ENCODE measurements around the gene CLDN18. TPM values are rescaled to one million over a fixed set of nuclear protein-coding genes. Genes with fewer than 3 reads are reported as not detected.

The CLDN18 gene
- total RNA-seq, 1 experiment from 2014 or later: not detected

DNA sequence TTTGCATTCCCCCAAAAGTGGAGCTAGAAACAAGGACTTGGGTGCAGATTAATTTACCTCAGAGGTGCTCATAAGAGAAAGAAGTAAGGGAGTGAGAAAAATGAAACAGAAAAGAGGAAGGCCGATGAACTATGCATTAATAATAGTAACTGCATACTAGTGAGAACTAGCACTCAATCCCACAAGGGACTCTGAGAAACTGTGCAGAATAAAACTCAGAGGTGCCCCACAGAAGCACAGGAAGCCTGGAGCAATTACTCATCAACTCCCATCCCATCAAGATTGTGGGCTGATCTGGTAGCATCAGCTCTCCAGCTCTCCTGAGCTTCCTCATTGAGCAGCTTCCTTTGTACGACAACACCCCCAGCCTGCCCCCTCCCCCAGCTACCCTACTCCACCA is 50.8 kb downstream of the CLDN18 start:
- Histone ChIP-seq H3K27me3 (replicated peaks) (no peaks in the 10 kb centered on the region), H3K36me3 (peaks cover 45% of the 10 kb centered on the region), H3K4me1 (replicated peaks) (no peaks in the 10 kb centered on the region), H3K9me3 (replicated peaks) (no peaks in the 10 kb centered on the region), H3K4me3 (no peak overlapping the region), H3K27ac (no peak overlapping the region)
- no peak for DNase-seq (ENCODE audit: low read depth in 1 of 2, low spot score in 2 of 2)

DNA sequence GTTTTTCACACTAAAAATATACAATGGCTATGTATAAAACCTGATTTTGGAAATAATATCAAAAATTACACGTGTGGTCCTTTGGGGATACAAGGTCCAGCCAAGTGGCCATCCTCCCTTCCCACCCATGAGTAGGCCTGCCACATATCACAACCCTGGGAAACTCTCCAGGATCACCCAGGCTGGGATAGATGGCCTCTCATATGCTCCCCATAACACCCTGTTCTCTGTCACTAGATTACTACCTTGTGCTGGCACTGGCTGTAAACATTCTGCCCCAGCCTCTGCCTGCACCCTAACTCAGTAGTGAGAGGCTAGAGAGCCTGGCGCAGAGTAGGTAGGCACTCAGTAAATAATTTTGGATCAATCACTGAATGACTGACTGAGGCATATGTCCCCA is 52.1 kb downstream of the CLDN18 start:
- no peaks in the 10 kb centered on the region for H3K27me3 ChIP-seq (replicated peaks)
- no peaks in the 10 kb centered on the region for H3K9me3 ChIP-seq (replicated peaks)
- H3K27ac ChIP-seq: no peak overlapping the region
- peaks cover 57% of the 10 kb centered on the region for H3K36me3 ChIP-seq
- H3K4me3 ChIP-seq: no peak overlapping the region
- H3K4me1 ChIP-seq (replicated peaks): no peaks in the 10 kb centered on the region
- DNase-seq (ENCODE audit: low read depth in 1 of 2, low spot score in 2 of 2): no peak

- H3K9me3 ChIP-seq (replicated peaks): no peaks in the 10 kb centered on the region
- no peaks in the 10 kb centered on the region for H3K4me1 ChIP-seq (replicated peaks)
- DNase-seq (ENCODE audit: low read depth in 1 of 2, low spot score in 2 of 2): no peak
- peaks cover 63% of the 10 kb centered on the region for H3K36me3 ChIP-seq
- no peaks in the 10 kb centered on the region for H3K27me3 ChIP-seq (replicated peaks)
- no peak overlapping the region for H3K4me3 ChIP-seq
- no peak overlapping the region for H3K27ac ChIP-seq
These were observed 52.7 kb downstream of the CLDN18 start for GRCh38 chr3:138062626-138063025.

GRCh38 chr3:138063416-138063815 is 53.5 kb downstream of the CLDN18 start:
- H3K27ac ChIP-seq: no peak overlapping the region
- H3K27me3 ChIP-seq (replicated peaks): no peaks in the 10 kb centered on the region
- DNase-seq (ENCODE audit: low read depth in 1 of 2, low spot score in 2 of 2): no peak
- H3K36me3 ChIP-seq: peaks cover 71% of the 10 kb centered on the region
- H3K9me3 ChIP-seq (replicated peaks): no peaks in the 10 kb centered on the region
- no peak overlapping the region for H3K4me3 ChIP-seq
- H3K4me1 ChIP-seq (replicated peaks): no peaks in the 10 kb centered on the region

DNA sequence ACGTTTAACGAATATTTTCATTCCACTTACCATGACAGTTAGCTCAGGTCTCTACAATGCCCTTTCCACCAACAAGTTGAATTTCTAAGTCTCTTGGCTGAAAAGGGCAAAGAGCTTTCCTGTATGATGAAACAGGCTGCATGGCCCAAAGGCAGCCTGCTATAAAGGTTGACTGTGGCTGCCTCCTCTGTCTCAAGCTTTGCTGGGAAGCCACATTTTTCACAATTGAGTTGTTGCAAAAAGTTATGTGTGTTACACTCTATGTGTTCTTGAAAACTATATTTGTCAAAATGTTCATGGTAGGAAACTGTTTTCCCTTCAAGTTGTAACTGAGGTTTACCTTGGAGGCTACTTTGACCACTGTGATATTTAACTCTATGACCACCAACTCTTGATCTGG is 56.0 kb downstream of the CLDN18 start:
- Histone ChIP-seq H3K27ac (no peak overlapping the region), H3K4me3 (no peak overlapping the region), H3K9me3 (replicated peaks) (no peaks in the 10 kb centered on the region), H3K4me1 (replicated peaks) (no peaks in the 10 kb centered on the region), H3K36me3 (peaks cover 79% of the 10 kb centered on the region), H3K27me3 (replicated peaks) (no peaks in the 10 kb centered on the region)
- DNase-seq (ENCODE audit: low read depth in 1 of 2, low spot score in 2 of 2): no peak

- Histone ChIP-seq H3K27me3 (replicated peaks) (no peaks in the 10 kb centered on the region), H3K9me3 (replicated peaks) (no peaks in the 10 kb centered on the region), H3K27ac (no peak overlapping the region), H3K4me3 (no peak overlapping the region), H3K36me3 (peaks cover 83% of the 10 kb centered on the region), H3K4me1 (replicated peaks) (no peaks in the 10 kb centered on the region)
- DNase-seq (ENCODE audit: low read depth in 1 of 2, low spot score in 2 of 2): no peak
These were observed 56.4 kb downstream of the CLDN18 start for GRCh38 chr3:138066383-138066782.

DNA sequence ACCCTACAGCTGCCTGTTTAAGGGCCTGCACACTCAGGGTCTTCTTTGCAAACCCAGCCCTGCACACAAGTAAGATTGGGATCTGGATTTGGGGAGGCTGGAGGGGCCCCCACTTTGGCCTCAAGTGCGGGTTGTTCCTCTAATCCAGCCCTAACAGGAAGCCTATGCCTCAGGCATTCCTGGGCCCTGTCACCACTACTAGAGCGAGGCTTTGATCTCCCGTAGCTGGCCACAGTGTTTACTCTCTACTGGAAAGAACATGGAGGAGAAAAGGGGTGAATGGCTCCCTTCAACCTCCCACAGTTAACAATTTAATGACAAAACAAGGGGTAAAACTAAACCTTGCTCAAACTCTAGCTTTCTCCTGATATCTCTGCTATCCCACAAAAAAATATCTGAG is 57.0 kb downstream of the CLDN18 start:
- Histone ChIP-seq H3K27me3 (replicated peaks) (no peaks in the 10 kb centered on the region), H3K4me3 (no peak overlapping the region), H3K4me1 (replicated peaks) (no peaks in the 10 kb centered on the region), H3K27ac (no peak overlapping the region), H3K36me3 (peaks cover 89% of the 10 kb centered on the region), H3K9me3 (replicated peaks) (no peaks in the 10 kb centered on the region)
- DNase-seq (ENCODE audit: low read depth in 1 of 2, low spot score in 2 of 2): no peak

GRCh38 chr3:138068046-138068445 is 58.1 kb downstream of the CLDN18 start:
- Histone ChIP-seq H3K4me3 (no peak overlapping the region), H3K36me3 (peaks cover 86% of the 10 kb centered on the region), H3K4me1 (replicated peaks) (0 out of 2 replicates have a peak, but pooled peaks cover 3% of the 10 kb centered on the region), H3K9me3 (replicated peaks) (no peaks in the 10 kb centered on the region), H3K27ac (no peak overlapping the region), H3K27me3 (replicated peaks) (no peaks in the 10 kb centered on the region)
- DNase-seq (ENCODE audit: low read depth in 1 of 2, low spot score in 2 of 2): no peak

GRCh38 chr3:138068579-138069174 is 58.7 kb downstream of the CLDN18 start:
- peak; percentile 62 to 74 for DNase-seq (ENCODE audit: low read depth in 1 of 2, low spot score in 2 of 2)
- Histone ChIP-seq H3K4me1 (replicated peaks) (0 out of 2 replicates have a peak, but pooled peaks cover 3% of the 10 kb centered on the region), H3K36me3 (peaks cover 86% of the 10 kb centered on the region), H3K27me3 (replicated peaks) (no peaks in the 10 kb centered on the region), H3K4me3 (no peak overlapping the region), H3K27ac (no peak overlapping the region), H3K9me3 (replicated peaks) (no peaks in the 10 kb centered on the region)

DNA sequence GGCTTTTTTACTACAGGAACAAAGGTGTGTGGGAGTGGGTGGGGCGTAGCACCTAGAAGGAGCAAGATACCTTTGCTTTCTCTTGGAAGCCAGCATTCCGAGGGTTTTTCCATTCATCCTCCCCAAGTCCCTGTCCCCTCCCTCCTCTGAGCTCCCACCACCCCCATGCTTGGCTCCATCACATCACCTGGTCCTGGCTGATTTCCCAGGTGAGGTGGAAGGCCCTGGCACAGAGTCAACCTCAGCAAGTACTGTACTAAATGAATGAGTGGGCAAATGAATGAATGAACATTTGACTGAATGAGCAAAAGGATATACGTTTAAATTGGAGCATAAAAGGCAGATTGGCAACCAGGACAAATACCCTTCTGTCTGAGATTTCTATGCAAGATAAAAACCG is 60.0 kb downstream of the CLDN18 start:
- no peak overlapping the region for H3K27ac ChIP-seq

GRCh38 chr3:138072796-138073195 is 62.8 kb downstream of the CLDN18 start:
- no peak overlapping the region for H3K27ac ChIP-seq
- H3K4me1 ChIP-seq (replicated peaks): 0 out of 2 replicates have a peak, but pooled peaks cover 3% of the 10 kb centered on the region
- H3K9me3 ChIP-seq (replicated peaks): no peaks in the 10 kb centered on the region
- H3K4me3 ChIP-seq: no peak overlapping the region
- no peak for DNase-seq (ENCODE audit: low read depth in 1 of 2, low spot score in 2 of 2)
- H3K36me3 ChIP-seq: peaks cover 70% of the 10 kb centered on the region
- no peaks in the 10 kb centered on the region for H3K27me3 ChIP-seq (replicated peaks)

More for the DNA sequence above, 60.0 kb downstream of the CLDN18 start:
- Histone ChIP-seq H3K4me1 (replicated peaks) (0 out of 2 replicates have a peak, but pooled peaks cover 3% of the 10 kb centered on the region), H3K9me3 (replicated peaks) (no peaks in the 10 kb centered on the region), H3K27me3 (replicated peaks) (no peaks in the 10 kb centered on the region), H3K36me3 (peaks cover 78% of the 10 kb centered on the region), H3K4me3 (no peak overlapping the region)
- no peak for DNase-seq (ENCODE audit: low read depth in 1 of 2, low spot score in 2 of 2)

GRCh38 chr3:138078096-138078495 is 68.1 kb downstream of the CLDN18 start:
- peaks cover 63% of the 10 kb centered on the region for H3K36me3 ChIP-seq
- no peaks in the 10 kb centered on the region for H3K27me3 ChIP-seq (replicated peaks)
- H3K27ac ChIP-seq: no peak overlapping the region
- H3K4me1 ChIP-seq (replicated peaks): peaks cover 32% of the 10 kb centered on the region
- H3K4me3 ChIP-seq: no peak overlapping the region
- H3K9me3 ChIP-seq (replicated peaks): no peaks in the 10 kb centered on the region
- no peak for DNase-seq (ENCODE audit: low read depth in 1 of 2, low spot score in 2 of 2)

DNA sequence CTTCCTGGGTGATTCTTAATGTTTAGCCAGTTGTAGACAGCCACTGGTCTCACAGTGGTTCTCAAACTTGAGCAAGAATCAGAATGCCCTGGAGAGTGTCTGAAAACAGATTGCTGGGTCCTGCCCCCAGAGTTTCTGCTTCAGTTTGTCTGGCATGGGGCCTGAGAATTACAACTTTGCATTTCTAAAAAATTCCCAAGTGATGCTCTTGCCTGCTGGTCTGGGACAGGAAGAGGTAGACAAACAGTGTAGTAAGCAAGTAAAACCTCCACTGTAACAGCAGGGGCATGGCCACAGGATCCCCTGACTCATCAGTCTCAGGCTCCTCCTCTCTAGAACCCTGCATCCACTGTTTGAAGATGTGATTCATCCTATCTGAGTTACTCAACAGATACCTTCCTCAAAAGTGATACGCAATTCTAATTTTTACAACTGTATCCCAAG is 69.0 kb downstream of the CLDN18 start:
- Histone ChIP-seq H3K27me3 (replicated peaks) (no peaks in the 10 kb centered on the region), H3K4me1 (replicated peaks) (peaks cover 40% of the 10 kb centered on the region), H3K9me3 (replicated peaks) (no peaks in the 10 kb centered on the region), H3K4me3 (no peak overlapping the region), H3K36me3 (peaks cover 66% of the 10 kb centered on the region), H3K27ac (no peak overlapping the region)
- peak; percentile 53 to 61 for DNase-seq (ENCODE audit: low read depth in 1 of 2, low spot score in 2 of 2)

DNA sequence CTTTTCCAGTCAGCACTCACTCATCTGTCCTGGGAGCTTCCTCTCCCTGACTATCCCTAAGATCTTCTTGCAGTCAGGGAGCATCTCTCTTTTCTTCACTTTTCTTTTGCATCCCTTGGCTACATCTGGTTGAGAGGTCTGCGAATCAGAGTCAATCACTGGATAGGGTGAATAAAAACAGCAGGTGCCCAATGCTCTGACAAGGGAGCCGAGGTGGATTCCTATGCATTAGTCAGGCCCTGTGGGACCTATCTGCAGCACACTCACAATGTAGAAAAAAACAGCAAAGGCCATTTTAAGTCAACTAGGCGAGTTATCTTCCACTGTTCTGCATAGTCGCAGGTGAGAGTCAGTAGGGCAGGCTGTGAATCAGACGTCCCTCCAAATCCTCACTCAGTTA is 69.9 kb downstream of the CLDN18 start:
- Histone ChIP-seq H3K27ac (no peak overlapping the region), H3K27me3 (replicated peaks) (no peaks in the 10 kb centered on the region), H3K9me3 (replicated peaks) (no peaks in the 10 kb centered on the region), H3K4me3 (no peak overlapping the region), H3K4me1 (replicated peaks) (peaks cover 43% of the 10 kb centered on the region), H3K36me3 (peaks cover 71% of the 10 kb centered on the region)
- no peak for DNase-seq (ENCODE audit: low read depth in 1 of 2, low spot score in 2 of 2)
